GM18907 (cell line): ENCODE data around the gene COL28A1.
"Not testable (repeated sequence)": the region's sequence is repeated elsewhere in the genome, so short reads cannot be mapped to it uniquely, and the experiment has no call there.

ENCODE experiments used
- ATAC-seq: cut with Tn5 transposase; IDR thresholded peaks from one replicate; pipeline ENCODE4 v1.9.1; 2021; ENCODE audit warnings: mild to moderate bottlenecking, moderate library complexity; ENCODE audit not compliant: unreplicated experiment

Gene COL28A1

GRCh38 chr7:7477641-7478040 is 58.0 kb downstream of the COL28A1 start:
- not testable (repeated sequence) for ATAC-seq

- ATAC-seq = no peak
These were observed 59.3 kb downstream of the COL28A1 start for GRCh38 chr7:7476381-7476780.

- ATAC-seq = no peak
These were observed 60.1 kb downstream of the COL28A1 start for GRCh38 chr7:7475601-7476000.

- ATAC-seq = no peak
These were observed 61.2 kb downstream of the COL28A1 start for GRCh38 chr7:7474436-7474835.

- not testable (repeated sequence) for ATAC-seq
These were observed 70.5 kb downstream of the COL28A1 start for GRCh38 chr7:7464991-7465765.

- no peak for ATAC-seq
These were observed 81.7 kb downstream of the COL28A1 start for GRCh38 chr7:7454000-7454399.

GRCh38 chr7:7452652-7453051 is 83.0 kb downstream of the COL28A1 start:
- ATAC-seq = no peak

GRCh38 chr7:7452119-7452518 is 83.6 kb downstream of the COL28A1 start:
- ATAC-seq = no peak

- no peak for ATAC-seq
These were observed 86.6 kb downstream of the COL28A1 start for GRCh38 chr7:7449055-7449454.

GRCh38 chr7:7446616-7447015 is 89.1 kb downstream of the COL28A1 start:
- ATAC-seq = no peak

- no peak for ATAC-seq
These were observed 91.8 kb downstream of the COL28A1 start for GRCh38 chr7:7443806-7444350.

- no peak for ATAC-seq
These were observed 96.1 kb downstream of the COL28A1 start for GRCh38 chr7:7439564-7439963.

- no peak for ATAC-seq
These were observed 96.8 kb downstream of the COL28A1 start for GRCh38 chr7:7438851-7439250.

- no peak for ATAC-seq
These were observed 99.7 kb downstream of the COL28A1 start for GRCh38 chr7:7435978-7436377.

GRCh38 chr7:7434329-7434728 is 101.3 kb downstream of the COL28A1 start:
- no peak for ATAC-seq

GRCh38 chr7:7433811-7434210 is 101.9 kb downstream of the COL28A1 start:
- ATAC-seq = no peak

- ATAC-seq = no peak
These were observed 102.7 kb downstream of the COL28A1 start for GRCh38 chr7:7432979-7433378.

- no peak for ATAC-seq
These were observed 106.9 kb downstream of the COL28A1 start for GRCh38 chr7:7428806-7429205.

GRCh38 chr7:7427363-7427762 is 108.3 kb downstream of the COL28A1 start:
- no peak for ATAC-seq

- ATAC-seq = no peak
These were observed 109.0 kb downstream of the COL28A1 start for GRCh38 chr7:7426676-7427075.

- ATAC-seq = no peak
These were observed 110.4 kb downstream of the COL28A1 start for GRCh38 chr7:7425321-7425720.

GRCh38 chr7:7424151-7424873 is 111.4 kb downstream of the COL28A1 start:
- peak; percentile 91 for ATAC-seq
